IgD-negative memory B cell (primary cell): ENCODE measurements around the gene GGNBP2. TPM values are rescaled to one million over a fixed set of nuclear protein-coding genes. Genes with fewer than 3 reads are reported as not detected.

Source experiments
- H3K27ac Mint-ChIP-seq, 3 donors: one replicate each; pipeline ENCODE4 v1.8.0; 2020 to 2022; ENCODE audit warnings: mild to moderate bottlenecking in 3 of 3, mixed read lengths in 3 of 3, moderate library complexity in 1 of 3
- H3K27me3 Mint-ChIP-seq: one replicate; pipeline ENCODE4 v1.8.0; 2021; ENCODE audit warnings: mixed read lengths
- H3K36me3 Mint-ChIP-seq: one replicate; pipeline ENCODE4 v1.8.0; 2020; ENCODE audit warnings: mild to moderate bottlenecking, mixed read lengths
- H3K4me1 Mint-ChIP-seq, 3 donors: one replicate each; pipeline ENCODE4 v1.8.0; 2020 to 2022; ENCODE audit warnings: mixed read lengths in 3 of 3, mild to moderate bottlenecking in 1 of 3
- H3K4me3 Mint-ChIP-seq, 4 donors: one replicate each; pipeline ENCODE4 v1.8.0; 2020 to 2022; ENCODE audit warnings: mild to moderate bottlenecking in 4 of 4, mixed read lengths in 4 of 4, moderate library complexity in 3 of 4
- H3K9me3 Mint-ChIP-seq, 3 donors: one replicate each; pipeline ENCODE4 v1.8.0; 2020 to 2021; ENCODE audit warnings: mixed read lengths in 3 of 3, mild to moderate bottlenecking in 1 of 3
- polyA plus RNA-seq: library from polyadenylated mRNA; unstranded; fragments of 300-500 nt; fragmentation: Illumina TruSeq; gene quantifications from one replicate; pipeline ENCODE4 v1.2.3, GENCODE V29; 2021

Gene GGNBP2
- polyA plus RNA-seq, 1 donor from 2014 or later = 84.9 TPM

DNA sequence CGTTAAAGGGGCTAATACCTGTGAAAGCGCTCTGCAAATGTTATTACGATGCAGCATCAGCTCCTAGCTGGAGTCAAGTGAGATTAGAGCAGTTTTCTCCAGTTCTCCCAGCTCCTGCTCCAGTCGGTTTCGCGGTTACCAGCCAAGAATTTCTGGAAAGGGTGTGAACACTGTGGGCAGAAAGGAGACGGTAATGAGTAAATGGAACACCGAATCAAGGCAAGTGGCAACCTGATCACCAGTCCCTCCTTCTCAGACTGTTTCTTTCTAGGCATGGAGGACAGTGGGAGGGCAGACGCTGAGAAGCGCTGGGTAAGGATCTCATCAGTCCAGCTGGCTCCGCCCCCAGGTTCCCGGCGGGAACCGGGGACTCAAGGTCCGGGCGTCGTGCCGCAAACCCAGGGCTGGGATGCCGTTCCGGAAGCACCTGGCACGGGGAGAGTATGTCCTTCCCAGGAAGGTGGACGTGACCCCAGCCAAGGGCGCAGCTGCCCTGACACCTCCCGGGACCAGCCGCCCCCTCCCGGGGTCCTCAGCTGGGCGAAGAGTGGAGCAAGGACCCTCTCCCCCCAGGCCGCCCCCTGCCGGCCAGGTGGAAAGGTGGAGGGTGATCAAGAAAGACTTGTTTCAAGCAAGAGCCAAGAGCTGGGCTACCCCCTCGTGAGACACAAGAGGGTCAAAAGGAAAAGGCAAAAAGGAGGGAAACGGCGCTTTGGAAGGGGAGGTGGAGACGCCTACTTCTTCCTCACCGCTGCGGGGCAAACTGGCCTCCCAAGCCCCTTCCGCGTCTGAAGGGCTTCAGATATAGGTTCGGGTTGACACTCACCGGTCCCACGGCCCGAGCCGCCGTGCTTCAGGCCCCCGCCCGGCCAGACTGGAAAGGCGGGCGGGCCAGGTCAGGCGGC is 10.5 kb upstream of the GGNBP2 start:
- Mint-ChIP-seq H3K4me1 (peaks cover 7 to 21% (median 11%) of the 10 kb centered on the region in 3 donors), H3K36me3 (no peaks in the 10 kb centered on the region), H3K9me3 (no peaks in the 10 kb centered on the region), H3K27ac (peak overlapping the region; percentile 90 to 100 (median 98)), H3K4me3 (peak overlapping the region; percentile 95 to 100 (median 96)), H3K27me3 (no peaks in the 10 kb centered on the region)

GRCh38 chr17:36534840-36535668 is 9.7 kb upstream of the GGNBP2 start, which contains the start of the genes MYO19 and PIGW:
Gene MYO19, minus strand, starts transcription at chr17:36534868. Its CDS starts 2,330 bp downstream, at chr17:36532538.
Gene PIGW, plus strand, starts transcription at chr17:36534987. Its CDS starts 2,115 bp downstream, at chr17:36537102.
- Mint-ChIP-seq H3K27me3 (no peaks in the 10 kb centered on the region), H3K27ac (peak within 1 kb of the TSS; percentile 90 to 100 (median 98)), H3K36me3 (no peaks in the 10 kb centered on the region), H3K4me3 (peak within 1 kb of the TSS; percentile 95 to 100 (median 96)), H3K9me3 (no peaks in the 10 kb centered on the region), H3K4me1 (peaks cover 9 to 21% (median 13%) of the 10 kb centered on the region in 3 donors)

- H3K27me3 Mint-ChIP-seq = no peaks in the 10 kb centered on the region
- H3K27ac Mint-ChIP-seq = peak overlapping the region; percentile 90 to 100 (median 98)
- H3K36me3 Mint-ChIP-seq = no peaks in the 10 kb centered on the region
- H3K9me3 Mint-ChIP-seq = no peaks in the 10 kb centered on the region
- peak overlapping the region; percentile 95 to 100 (median 96) for H3K4me3 Mint-ChIP-seq
- peaks cover 9 to 21% (median 13%) of the 10 kb centered on the region in 3 donors for H3K4me1 Mint-ChIP-seq
These were observed 9.0 kb upstream of the GGNBP2 start for GRCh38 chr17:36535669-36536081.

- Mint-ChIP-seq H3K4me1 (peaks cover 9 to 19% (median 11%) of the 10 kb centered on the region in 3 donors), H3K27ac (peak overlapping the region in 1 of 3 donors; percentile 35), H3K9me3 (no peaks in the 10 kb centered on the region)
These were observed 4.0 kb upstream of the GGNBP2 start for GRCh38 chr17:36540696-36541095.

DNA sequence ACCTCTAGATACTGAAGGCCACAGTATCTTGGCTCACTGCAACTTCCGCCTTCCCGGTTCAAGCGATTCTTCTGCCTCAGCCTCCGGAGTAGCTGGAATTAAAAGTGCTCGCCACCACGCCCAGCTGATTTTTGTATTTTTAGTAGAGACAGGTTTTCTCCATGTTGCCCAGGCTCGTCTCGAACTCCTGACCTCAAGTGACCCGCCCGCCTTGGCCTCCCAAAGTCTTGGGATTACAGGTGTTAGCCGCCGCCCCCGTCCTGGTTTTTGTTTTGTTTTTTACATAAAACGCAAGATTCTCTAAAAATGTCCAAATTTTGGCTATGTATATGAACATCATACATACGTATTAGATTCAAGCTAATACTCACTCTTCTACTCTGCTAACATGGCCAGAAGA is 2.0 kb upstream of the GGNBP2 start:
- Mint-ChIP-seq H3K36me3 (no peaks in the 10 kb centered on the region), H3K4me3 (peak overlapping the region in 1 of 4 donors; percentile 98), H3K9me3 (no peaks in the 10 kb centered on the region), H3K4me1 (peaks cover 13 to 17% (median 14%) of the 10 kb centered on the region in 3 donors), H3K27me3 (no peaks in the 10 kb centered on the region), H3K27ac (peak overlapping the region in 1 of 3 donors; percentile 68)

More at GRCh38 chr17:36540696-36541095, 4.0 kb upstream of the GGNBP2 start:
- H3K27me3 Mint-ChIP-seq = no peaks in the 10 kb centered on the region
- H3K4me3 Mint-ChIP-seq = peak overlapping the region in 1 of 4 donors; percentile 50
- no peaks in the 10 kb centered on the region for H3K36me3 Mint-ChIP-seq

DNA sequence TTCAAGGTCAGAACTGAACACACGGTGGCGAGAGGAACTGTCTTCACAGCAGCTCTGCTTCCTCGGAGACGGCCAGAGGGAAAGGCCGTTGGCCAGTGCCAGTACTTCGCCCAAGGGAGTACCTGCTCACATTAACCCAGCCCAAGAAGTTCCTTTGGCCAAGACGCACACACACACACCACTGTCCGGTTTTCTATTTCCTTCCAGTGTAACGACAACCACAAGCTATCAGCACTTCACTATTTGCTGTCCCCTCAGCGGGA is 744 bp upstream of the GGNBP2 start:
- Mint-ChIP-seq H3K36me3 (no peaks in the 10 kb centered on the region), H3K4me3 (peak overlapping the region; percentile 93 to 98 (median 98)), H3K4me1 (peaks cover 17 to 26% (median 20%) of the 10 kb centered on the region in 3 donors), H3K9me3 (no peaks in the 10 kb centered on the region), H3K27ac (peak overlapping the region; percentile 98 to 100 (median 99)), H3K27me3 (no peaks in the 10 kb centered on the region)

GRCh38 chr17:36545077-36545464 is 352 bp downstream of the GGNBP2 start:
- Mint-ChIP-seq H3K27ac (peak overlapping the region; percentile 99 to 100 (median 99)), H3K9me3 (no peaks in the 10 kb centered on the region), H3K36me3 (no peaks in the 10 kb centered on the region), H3K4me1 (peaks cover 19 to 26% (median 22%) of the 10 kb centered on the region in 3 donors), H3K4me3 (peak overlapping the region; percentile 95 to 98 (median 98)), H3K27me3 (no peaks in the 10 kb centered on the region)

- peak overlapping the region; percentile 95 to 98 (median 98) for H3K4me3 Mint-ChIP-seq
- H3K27me3 Mint-ChIP-seq = no peaks in the 10 kb centered on the region
- H3K27ac Mint-ChIP-seq = peak overlapping the region; percentile 97 to 100 (median 99)
- no peaks in the 10 kb centered on the region for H3K9me3 Mint-ChIP-seq
- H3K4me1 Mint-ChIP-seq = peaks cover 26 to 32% (median 28%) of the 10 kb centered on the region in 3 donors
- H3K36me3 Mint-ChIP-seq = no peaks in the 10 kb centered on the region
These were observed 1.0 kb downstream of the GGNBP2 start for GRCh38 chr17:36545465-36546417.

- Mint-ChIP-seq H3K9me3 (no peaks in the 10 kb centered on the region), H3K27me3 (no peaks in the 10 kb centered on the region), H3K4me3 (peak overlapping the region; percentile 95 to 98 (median 98)), H3K27ac (peak overlapping the region; percentile 97 to 100 (median 99)), H3K4me1 (peaks cover 27 to 34% (median 30%) of the 10 kb centered on the region in 3 donors), H3K36me3 (no peaks in the 10 kb centered on the region)
These were observed 1.8 kb downstream of the GGNBP2 start for GRCh38 chr17:36546418-36547093.

DNA sequence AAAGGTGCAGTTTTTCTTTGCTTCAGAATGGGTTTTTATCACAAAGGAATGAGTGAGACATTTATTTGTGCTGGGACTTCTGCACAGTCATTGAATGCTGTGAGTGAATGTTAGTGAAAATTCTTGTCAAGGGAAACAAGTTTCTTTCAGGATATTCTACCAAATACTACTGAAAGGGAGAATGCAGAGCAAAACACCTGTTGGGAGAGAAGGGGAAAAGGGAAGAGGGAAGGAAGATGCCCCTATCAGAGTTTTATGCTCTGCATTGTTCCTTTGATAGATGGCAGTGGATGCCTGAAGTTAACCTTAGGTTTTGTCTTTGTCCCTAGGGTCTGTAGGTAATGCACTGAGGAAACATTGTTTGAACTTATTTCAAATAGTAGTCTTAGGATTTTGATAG is 3.1 kb downstream of the GGNBP2 start:
- H3K27ac Mint-ChIP-seq = peak overlapping the region in 2 of 3 donors; percentile 85 to 100
- no peaks in the 10 kb centered on the region for H3K9me3 Mint-ChIP-seq
- no peaks in the 10 kb centered on the region for H3K36me3 Mint-ChIP-seq
- peak overlapping the region in 2 of 4 donors; percentile 45 to 57 for H3K4me3 Mint-ChIP-seq
- H3K4me1 Mint-ChIP-seq = peaks cover 22 to 35% (median 33%) of the 10 kb centered on the region in 3 donors
- H3K27me3 Mint-ChIP-seq = no peaks in the 10 kb centered on the region

DNA sequence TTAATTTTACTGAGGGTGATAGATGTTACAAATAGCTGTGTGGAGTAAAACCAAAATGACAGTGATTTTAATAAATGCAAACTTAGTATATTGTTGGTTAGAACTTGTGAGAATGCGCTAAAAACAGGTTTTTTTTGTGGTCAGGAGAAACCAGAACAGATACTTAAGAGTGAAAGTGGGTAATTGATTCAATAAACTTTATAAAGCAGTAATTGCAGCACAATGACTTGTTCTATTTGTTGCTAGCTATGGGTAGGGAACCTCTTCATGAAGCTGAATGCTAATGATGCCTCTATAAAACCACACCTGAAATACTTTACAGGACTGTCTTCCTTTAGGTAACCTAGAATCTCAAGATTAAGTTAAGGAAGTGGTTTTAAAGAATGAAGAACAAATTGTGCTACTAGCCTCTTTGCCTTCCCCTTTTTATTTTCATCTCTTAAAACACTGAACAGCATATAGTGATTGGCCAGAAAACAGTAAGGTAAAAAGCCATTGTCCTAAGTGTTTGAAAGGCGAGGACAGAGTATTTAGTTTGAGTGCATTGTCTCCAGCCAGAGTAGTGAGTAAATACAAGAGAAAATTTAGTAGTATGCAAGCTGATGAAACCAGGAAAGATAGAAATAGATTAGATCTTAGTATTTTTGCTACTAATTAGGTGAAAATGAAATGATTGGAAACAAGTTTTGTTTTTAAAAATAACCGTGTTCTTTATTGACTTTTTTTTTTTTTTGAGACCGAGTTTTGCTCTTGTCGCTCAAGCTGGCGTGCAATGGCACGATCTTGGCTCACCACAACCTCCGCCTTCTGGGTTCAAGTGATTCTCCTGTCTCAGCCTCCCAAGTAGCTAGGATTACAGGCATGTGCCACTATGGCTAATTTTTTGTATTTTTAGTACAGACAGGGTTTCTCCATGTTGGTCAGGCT is 6.0 kb downstream of the GGNBP2 start:
- Mint-ChIP-seq H3K4me3 (peak overlapping the region; percentile 34 to 75 (median 54)), H3K27ac (peak overlapping the region; percentile 51 to 60 (median 59)), H3K9me3 (no peaks in the 10 kb centered on the region), H3K4me1 (peaks cover 39 to 48% (median 47%) of the 10 kb centered on the region in 3 donors), H3K36me3 (peaks cover 2% of the 10 kb centered on the region), H3K27me3 (no peaks in the 10 kb centered on the region)

DNA sequence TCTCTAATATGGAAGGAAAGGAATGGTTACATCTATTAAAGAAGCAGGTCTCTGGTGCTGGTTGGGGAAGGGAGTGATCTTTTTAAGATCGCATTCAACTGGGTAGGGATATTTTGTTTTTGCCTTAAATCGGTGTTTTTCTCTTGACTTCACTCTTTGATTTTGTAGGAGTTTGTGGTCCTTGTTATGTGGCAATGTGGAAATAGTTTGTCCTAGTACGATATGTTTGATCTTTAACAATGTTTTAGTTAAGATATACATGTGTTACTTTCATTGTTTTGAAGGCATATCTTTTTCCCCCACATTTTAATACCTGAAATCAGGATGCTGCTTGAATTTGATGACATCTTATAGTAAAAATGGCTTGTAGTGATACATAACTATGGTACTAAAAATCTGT is 8.7 kb downstream of the GGNBP2 start:
- H3K27me3 Mint-ChIP-seq = no peaks in the 10 kb centered on the region
- peak overlapping the region in 2 of 3 donors; percentile 3 to 33 for H3K27ac Mint-ChIP-seq
- H3K4me1 Mint-ChIP-seq = peaks cover 36 to 44% (median 41%) of the 10 kb centered on the region in 3 donors
- H3K36me3 Mint-ChIP-seq = peaks cover 2% of the 10 kb centered on the region
- no peaks in the 10 kb centered on the region for H3K9me3 Mint-ChIP-seq
- peak overlapping the region in 2 of 4 donors; percentile 61 to 65 for H3K4me3 Mint-ChIP-seq
